ENCODE results near the gene PITRM1.
"Not testable (repeated sequence)": the region's sequence is repeated elsewhere in the genome, so short reads cannot be mapped to it uniquely, and the experiment has no call there.

The PITRM1 gene

DNA sequence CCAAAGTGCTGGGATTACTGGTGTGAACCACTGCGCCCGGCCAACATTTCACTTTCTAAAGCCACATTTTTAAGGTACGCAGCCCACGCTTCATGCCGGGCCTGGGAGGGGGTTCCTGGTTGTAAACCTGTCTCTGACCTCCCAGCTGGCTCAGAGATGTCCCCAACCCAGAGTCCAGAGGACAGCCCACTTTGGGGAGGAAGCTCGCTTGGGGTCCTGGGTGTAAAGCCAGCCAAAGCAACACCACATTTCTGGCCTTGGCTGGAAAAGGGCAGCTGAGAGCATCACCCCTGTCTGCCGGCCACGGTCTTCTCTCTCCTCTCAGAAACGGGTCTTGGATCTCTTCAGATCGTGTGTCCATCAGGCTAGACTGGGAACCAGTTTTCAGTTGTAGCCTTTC, 23.9 kb upstream of the PITRM1 start:
- TF ChIP-seq, protein P1, sequence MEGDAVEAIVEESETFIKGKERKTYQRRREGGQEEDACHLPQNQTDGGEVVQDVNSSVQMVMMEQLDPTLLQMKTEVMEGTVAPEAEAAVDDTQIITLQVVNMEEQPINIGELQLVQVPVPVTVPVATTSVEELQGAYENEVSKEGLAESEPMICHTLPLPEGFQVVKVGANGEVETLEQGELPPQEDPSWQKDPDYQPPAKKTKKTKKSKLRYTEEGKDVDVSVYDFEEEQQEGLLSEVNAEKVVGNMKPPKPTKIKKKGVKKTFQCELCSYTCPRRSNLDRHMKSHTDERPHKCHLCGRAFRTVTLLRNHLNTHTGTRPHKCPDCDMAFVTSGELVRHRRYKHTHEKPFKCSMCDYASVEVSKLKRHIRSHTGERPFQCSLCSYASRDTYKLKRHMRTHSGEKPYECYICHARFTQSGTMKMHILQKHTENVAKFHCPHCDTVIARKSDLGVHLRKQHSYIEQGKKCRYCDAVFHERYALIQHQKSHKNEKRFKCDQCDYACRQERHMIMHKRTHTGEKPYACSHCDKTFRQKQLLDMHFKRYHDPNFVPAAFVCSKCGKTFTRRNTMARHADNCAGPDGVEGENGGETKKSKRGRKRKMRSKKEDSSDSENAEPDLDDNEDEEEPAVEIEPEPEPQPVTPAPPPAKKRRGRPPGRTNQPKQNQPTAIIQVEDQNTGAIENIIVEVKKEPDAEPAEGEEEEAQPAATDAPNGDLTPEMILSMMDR (IDR thresholded peaks at IDR 0.05; ENCODE audit: low read depth, low read length) = no peak
- DNase-seq (ENCODE audit: extremely low read depth, low read depth) = no peak

DNA sequence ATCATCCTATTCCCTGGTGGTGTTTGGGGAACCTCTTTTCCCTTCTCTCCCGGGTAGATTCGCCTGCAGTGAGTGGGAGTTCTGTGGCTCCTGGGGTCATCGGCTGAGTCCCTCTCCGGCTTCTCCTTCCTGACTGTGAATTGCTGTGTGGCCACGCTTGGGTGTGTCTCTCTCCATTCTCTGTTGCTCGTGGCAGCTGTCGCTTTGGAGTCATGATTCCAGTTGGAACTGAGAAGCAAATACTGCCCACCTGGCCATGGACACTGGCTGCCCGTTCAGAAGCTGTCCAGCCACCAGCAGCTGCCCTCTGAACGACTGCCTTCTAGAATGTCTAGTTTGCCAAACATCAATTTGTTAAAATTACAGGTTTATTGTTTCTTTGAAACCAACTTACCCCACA, 23.1 kb upstream of the PITRM1 start:
- TF ChIP-seq, protein P1 (IDR thresholded peaks at IDR 0.05; ENCODE audit: low read depth, low read length) = no peak
- DNase-seq (ENCODE audit: extremely low read depth, low read depth) = no peak

DNA sequence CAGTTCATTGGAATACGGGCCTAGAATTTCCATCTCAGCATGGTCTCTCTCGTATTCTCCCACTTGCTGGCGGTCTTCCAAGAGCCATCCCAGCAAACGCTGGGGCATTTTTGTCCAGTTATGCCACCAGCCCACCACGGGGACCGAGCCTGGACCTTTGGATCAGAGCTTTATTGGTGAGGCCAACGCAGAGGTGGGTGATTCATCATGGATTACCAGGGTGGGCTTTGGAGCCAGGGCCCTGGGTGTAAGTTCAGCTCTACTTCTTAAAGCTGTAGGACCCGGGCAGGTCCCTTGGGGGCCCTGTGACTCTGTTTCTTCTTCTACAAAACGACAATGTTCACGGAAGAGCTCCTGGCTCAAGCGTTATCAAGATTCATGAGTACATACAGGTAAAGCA, 22.7 kb upstream of the PITRM1 start:
- DNase-seq (ENCODE audit: extremely low read depth, low read depth) = no peak
- TF ChIP-seq, protein P1 (IDR thresholded peaks at IDR 0.05; ENCODE audit: low read depth, low read length) = no peak

DNA sequence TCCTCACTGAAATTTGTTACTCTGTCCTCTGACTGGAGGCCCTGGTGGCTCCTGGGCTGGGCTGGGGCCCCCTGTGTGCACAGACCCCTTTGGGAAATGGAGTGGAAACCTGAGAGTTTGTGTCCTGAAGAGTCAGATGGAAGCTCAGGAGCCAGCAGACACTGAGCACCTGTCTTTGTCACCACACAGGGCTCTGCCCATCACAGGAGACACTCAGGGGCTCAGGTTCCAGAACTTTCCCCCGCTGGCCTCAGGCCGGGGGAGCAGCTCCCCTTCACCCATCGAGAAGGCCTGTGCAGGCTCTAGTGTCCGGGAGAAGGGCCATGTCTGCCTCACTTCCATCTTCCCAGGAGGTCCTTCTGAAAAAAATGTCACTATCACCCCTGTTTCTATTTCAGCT, 22.3 kb upstream of the PITRM1 start:
- no peak for DNase-seq (ENCODE audit: extremely low read depth, low read depth)
- TF ChIP-seq, protein P1 (IDR thresholded peaks at IDR 0.05; ENCODE audit: low read depth, low read length) = no peak

DNA sequence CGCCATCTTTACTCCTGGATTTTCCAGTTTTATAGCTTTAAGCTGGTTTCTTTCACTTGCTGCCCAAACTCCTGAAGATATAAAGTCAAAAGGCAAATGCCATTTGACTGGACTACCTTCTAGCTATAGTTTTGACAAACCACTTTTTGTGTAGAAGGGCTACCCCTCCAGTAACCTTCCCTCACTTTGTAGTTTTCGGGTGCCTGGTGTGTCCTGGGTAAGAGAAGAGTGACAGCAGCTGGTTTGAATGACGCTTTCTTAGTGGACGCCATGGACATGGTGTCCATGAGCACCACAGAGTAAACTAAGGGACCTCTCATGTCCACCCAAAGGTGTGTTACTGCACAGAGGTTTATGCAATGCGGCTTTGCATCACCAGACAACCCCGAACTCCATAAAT, 21.2 kb upstream of the PITRM1 start:
- no peak for DNase-seq (ENCODE audit: extremely low read depth, low read depth)
- TF ChIP-seq, protein P1 (IDR thresholded peaks at IDR 0.05; ENCODE audit: low read depth, low read length) = no peak

DNA sequence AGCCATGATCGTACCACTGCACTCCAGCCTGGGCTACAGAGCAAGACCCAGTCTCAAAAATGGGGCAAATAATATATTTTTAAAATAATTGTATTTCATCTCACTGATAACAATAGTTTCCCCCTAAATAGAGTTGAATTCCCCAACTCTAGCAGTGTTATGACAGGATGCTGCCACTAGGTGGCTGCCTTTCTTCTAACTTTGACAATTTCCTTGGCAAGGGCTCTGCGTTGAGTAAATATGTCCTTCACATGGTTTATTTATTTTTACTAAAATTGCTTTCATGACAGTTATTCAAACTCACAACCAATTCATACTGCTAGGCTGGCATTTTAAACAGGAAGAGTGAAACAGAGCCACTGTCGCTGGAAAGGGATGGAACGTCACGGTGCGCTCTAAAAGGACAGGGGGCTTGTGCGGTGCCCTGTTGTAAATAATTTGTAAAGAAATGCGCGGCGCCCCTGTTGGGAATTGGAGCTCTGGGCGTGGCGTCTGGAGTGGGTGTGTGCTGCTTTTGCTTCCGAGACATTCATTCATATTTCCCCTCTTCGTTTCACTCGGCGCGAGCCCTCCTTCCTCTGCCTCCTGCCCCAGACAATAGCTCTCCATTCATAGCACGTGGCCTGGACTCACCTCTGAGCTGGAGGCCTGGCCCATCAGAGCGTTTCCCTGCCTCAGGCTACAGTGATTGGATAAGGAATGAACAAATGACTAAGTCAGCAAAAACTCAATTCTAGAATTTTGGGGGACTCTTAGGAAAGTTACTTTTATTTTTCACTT, 20.5 kb upstream of the PITRM1 start:
- peak; percentile 39 for DNase-seq (ENCODE audit: extremely low read depth, low read depth)

DNA sequence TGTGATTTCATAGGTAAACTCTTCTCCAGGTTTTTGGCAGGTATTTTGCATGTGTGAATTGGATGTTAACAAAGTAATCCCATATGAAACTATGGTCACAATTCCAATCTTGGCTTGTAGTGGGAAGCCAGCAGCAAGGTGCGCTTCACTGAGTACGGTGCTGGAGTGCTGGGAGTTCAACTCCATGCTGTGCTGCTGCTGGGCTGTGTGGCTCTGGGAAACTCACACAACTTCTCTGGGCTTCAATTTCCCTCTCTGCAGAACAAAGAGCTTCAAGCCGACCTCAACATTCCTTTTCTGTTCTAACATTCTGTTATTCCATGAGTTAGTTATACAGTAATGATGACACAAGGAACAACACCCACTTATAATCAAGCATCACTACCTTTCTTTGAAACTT, 18.2 kb upstream of the PITRM1 start:
- no peak for DNase-seq (ENCODE audit: extremely low read depth, low read depth)

More for the DNA sequence above, 20.5 kb upstream of the PITRM1 start:
- TF ChIP-seq, protein P1 (IDR thresholded peaks at IDR 0.05; ENCODE audit: low read depth, low read length) = peak; percentile 84

DNA sequence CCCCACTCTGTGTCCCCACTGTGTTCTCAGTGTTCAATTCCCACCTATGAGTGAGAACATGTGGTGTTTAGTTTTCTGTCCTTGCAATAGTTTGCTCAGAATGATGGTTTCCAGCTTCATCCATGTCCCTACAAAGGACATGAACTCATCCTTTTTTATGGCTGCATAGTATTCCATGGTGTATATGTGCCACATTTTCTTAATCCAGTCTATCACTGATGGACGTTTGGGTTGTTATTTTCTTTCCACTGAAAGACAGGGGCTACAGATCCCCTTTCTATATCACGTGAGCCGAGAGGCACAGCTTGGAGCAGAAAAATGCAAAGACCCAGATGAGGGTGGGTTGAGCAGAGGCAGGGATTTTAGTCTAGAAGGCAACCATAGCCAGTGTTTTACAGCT, 14.6 kb upstream of the PITRM1 start:
- DNase-seq (ENCODE audit: extremely low read depth, low read depth) = not testable (repeated sequence)

More for the DNA sequence above, 18.2 kb upstream of the PITRM1 start:
- TF ChIP-seq, protein P1 (IDR thresholded peaks at IDR 0.05; ENCODE audit: low read depth, low read length) = no peak
